NCI-H187 (cell line): ENCODE data around the gene IL20RB.
A peak's percentile ranks its signal among the peaks of the same experiment; 100 is the strongest.
"Not testable (repeated sequence)": the region's sequence is repeated elsewhere in the genome, so short reads cannot be mapped to it uniquely, and the experiment has no call there.

ENCODE experiments used
- DNase-seq, 2 experiments: peaks; one replicate each; lab custom pipeline; 2025; lab: John Stamatoyannopoulos, UW

IL20RB gene

DNA sequence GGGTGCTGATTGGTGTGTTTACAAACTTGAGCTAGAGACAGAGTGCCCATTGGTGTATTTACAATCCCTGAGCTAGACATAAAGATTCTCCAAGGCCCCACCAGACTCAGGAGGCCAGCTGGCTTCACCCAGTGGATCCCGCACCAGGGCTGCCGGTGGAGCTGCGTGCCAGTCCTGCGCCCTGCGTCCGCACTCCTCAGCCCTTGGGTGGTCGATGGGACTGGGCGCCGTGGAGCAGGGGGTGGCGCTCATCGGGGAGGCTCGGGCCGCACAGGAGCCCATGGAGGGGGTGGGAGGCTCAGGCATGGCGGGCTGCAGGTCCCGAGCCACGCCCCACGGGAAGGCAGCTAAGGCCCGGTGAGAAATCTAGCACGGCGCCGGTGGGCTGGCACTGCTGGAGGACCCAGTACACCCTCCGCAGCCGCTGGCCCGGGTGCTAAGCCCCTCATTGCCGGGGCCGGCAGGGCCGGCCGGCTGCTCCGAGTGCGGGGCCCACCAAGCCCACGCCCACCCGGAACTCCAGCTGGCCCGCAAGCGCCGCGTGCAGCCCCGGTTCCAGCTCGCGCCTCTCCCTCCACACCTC, 29.7 kb downstream of the IL20RB start:
- DNase-seq: not testable (repeated sequence)

DNA sequence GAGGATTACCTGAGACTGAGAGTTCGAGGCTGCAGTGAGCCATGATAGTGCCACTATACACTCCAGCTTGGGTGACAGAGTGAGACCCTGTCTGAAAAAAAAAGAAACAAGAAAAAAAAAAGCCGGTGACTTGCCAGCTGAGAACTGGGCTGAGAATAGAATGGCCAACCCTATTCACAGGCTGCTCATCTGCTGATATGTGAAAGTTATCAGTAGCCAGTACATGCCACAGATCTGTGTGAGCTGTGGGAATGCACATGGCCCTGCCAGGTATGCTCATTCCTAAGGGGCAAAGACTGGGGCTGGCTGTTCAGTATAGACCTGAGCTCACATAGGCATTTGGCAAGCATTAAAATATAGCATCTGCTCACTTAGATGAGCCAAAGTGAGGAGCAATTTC, 30.9 kb downstream of the IL20RB start:
- DNase-seq: no peak

DNA sequence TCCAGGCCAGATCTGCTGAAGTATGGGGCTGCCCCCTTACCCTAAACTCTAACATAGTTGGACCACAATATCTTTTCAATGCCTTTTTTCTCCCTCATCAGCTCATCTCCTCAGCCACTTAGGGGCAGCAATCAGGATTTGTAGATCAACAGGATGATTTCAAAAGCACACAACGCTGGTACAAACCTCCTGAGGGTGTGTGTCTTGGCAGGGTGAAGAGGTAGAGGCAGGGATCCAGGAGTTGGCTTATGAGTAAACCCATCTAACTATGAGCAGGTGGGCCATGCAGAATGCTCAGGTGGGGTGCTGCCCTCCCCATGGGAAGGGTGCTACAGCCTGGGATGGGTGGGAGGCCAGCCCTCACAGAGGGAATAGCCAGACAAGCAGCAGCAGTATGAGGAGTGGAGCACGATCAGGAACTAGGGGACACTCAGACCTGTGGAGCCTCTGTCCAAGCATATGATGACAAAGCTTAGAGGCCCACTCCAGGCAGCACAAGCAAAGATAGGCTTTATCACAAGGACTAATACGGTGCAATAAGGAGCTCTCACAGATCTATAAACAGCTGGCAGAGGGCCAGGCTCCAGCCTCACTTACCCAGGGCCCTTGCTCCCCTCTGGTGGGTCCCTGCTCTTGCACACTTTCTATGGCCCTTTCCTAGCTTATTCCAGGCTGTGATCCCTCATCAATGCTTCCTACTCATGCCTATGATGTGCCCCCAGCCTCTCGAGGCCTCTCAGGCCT, 32.2 kb downstream of the IL20RB start:
- no peak for DNase-seq

DNA sequence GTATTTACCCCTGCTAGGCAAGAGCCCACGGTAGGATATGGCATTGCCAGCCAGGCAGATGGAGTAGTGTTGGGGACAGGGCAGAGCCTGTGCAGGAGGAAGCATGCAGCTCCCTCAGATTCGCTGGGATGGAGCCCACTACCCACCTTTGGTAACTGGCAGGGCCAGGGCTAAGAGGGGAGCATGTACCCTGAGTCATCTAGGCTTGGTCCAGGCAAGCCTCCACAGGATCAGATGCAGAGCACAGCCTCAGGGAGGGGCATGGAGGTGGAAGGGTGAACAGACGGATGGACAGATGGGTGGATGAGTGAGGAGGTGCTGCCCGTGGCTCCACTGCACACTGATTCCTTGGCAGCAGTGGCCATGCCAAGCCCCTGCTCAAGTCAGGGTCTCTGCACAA, 33.0 kb downstream of the IL20RB start:
- no peak for DNase-seq

DNA sequence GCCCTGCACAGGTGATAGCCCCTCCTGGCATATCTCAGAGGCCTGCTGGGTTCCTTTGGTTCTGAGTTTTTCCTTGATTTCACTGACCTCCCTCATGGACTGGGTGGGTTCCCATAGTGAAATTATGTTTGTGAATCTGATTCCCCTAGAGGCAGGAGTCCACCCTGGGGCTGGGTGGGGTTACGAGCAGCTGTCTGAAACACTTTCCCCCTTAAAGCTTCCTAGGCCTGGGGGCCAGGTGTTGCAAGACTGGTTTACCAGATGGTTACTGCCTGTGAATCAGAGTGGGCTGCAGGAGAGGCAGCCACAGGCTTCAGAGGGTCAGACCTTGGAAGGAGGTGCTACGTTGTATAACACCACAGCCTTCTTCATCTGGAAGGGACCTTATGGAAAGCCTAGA, 34.3 kb downstream of the IL20RB start:
- DNase-seq: no peak

DNA sequence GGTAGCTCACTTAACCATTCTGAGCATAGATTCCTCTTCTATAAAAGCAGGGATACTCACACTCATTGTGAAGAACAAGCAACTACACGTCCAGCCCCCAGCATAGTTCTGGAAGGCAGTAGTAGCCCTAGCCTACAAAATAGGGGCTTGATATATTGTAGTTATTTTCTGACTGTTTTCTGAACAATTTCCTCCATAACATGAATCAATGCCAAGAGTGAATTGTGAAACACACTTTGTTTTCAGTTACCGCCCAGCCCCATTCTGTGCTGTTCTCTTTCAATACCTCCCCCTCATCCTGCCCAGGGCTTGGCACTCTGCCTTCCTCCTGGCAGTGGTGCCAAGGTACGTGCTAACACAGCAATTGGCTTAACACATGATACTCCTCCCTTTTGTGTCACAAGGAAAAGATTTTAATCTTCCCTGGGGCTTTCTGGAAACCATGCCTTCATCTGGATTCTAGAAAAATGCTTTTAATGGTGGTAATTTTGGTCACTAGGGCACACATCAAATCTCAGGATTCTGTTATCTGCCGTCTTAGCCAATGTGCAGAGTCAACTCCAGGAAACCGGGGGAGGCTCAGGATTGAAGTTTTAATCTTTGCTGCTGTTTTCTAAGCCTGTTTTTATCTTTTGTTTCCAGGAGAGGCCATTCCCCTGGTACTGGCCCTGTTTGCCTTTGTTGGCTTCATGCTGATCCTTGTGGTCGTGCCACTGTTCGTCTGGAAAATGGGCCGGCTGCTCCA, 37.2 kb downstream of the IL20RB start:
- no peak for DNase-seq

DNA sequence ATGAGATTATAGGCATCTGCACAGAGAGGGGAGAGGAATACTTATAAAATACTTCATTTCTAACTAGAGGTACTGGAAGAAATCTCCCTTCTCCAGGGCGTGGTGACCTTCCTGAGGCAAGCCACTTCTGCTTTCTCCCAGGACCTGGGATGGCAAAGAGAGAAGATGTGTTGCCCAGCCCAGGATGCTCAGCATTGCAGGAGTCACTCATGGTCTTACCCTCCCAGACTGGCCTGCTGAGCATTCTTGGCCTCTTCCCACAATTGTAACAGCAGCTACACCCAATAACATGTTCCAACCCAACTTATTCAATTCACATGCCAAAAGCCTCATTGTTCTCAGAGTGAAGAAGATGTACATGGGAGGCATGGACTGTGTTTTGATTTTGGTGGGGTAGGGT, 37.9 kb downstream of the IL20RB start:
- no peak for DNase-seq

DNA sequence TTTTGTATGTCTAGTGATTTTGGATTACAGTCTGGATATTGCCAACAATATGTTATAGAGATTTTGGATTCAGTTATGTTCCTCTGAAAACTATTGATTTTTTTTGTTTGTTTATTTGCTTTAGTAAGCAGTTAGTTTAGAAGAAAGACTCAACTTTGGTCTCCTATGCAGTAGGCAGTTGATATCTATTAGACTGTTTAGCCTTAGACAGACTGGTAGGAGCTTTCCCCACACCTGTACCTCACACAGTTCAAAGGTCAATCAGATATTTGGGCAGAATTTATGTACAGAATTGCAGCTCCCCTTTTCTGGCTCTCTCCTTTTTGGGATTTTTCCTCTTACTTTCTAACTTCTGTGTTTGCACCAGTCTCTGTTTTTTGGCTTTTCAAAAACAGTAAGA, 42.3 kb downstream of the IL20RB start:
- DNase-seq: no peak

DNA sequence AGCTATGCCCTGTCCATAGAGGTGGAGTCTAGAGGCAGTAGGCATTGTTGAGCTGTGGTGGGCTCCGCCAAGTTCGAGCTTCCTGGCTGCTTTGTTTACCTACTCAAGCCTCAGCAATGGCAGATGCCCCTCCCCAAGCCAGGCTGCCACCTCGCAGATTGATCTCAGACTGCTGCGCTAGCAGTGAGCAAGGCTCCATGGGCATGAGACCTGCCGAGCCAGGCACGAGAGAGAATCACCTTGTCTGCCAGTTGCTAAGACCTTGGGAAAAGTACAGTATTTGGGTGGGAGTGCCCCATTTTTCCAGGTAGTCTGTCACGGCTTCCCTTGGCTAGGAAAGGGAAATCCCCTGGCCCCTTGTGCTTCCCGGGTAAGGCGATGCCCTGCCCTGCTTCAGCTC, 49.6 kb downstream of the IL20RB start:
- not testable (repeated sequence) for DNase-seq

DNA sequence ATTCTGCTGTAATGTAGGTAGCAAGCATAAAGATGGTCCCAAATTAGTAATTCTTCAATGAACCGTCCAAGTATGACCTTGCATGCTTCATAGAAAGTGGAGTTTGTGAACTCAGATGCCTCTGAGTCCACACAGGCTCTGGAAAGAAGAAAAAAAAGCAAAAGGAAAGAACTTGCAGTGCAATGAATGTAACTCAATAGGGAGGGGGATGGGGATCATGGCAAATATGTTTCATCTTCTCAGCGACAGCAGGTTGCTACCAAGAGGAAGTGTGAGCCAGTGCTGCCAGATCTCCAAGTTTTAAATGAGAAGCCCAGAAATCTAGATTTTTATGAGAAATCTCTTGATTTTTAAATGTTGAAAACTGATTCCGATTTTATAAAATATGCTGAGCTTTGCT, 50.3 kb downstream of the IL20RB start:
- no peak for DNase-seq

DNA sequence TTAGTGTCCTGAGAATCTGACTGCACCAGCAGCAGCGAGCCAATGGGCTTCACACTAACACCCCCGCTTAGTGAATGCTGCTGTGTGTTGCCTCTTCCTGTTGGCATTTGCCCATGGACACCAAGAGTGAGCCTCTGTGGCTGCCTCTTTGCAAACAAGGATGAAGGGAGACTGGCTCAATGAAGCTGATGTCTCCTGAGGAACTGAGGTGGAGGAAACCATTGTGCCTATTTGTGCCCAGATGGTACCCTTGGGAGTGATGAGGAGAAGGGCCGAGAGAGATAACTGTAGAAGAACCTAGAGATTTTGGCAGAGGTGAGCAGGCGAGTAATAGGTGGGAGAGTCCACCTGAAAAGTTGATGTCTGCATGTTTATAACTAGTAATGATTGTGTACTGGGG, 51.2 kb downstream of the IL20RB start:
- DNase-seq: no peak

DNA sequence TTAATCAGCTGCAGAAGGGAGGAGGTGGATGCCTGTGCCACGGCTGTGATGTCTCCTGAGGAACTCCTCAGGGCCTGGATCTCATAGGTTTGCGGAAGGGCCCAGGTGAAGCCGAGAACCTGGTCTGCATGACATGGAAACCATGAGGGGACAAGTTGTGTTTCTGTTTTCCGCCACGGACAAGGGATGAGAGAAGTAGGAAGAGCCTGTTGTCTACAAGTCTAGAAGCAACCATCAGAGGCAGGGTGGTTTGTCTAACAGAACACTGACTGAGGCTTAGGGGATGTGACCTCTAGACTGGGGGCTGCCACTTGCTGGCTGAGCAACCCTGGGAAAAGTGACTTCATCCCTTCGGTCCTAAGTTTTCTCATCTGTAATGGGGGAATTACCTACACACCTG, 52.4 kb downstream of the IL20RB start:
- DNase-seq: no peak

DNA sequence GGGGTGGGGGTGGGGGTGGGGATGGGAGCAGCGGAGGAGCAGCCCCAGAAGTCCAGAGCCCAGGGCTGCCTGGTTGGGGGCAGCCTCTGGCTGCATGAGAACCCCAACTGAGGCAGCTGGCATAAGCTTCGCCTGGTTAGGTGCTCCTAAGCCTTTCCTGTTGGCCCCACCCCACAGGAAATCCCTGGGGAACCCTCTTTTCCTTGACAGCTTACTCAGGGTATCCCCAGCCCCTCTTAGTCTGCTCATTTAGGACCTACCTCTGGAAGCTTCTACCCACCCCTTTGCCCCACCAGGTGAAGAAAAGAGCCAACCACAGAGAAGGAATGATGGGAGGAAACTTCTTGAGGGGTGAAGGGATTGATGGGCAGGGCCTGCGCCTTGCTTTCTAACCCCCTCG, 53.4 kb downstream of the IL20RB start:
- DNase-seq: no peak

DNA sequence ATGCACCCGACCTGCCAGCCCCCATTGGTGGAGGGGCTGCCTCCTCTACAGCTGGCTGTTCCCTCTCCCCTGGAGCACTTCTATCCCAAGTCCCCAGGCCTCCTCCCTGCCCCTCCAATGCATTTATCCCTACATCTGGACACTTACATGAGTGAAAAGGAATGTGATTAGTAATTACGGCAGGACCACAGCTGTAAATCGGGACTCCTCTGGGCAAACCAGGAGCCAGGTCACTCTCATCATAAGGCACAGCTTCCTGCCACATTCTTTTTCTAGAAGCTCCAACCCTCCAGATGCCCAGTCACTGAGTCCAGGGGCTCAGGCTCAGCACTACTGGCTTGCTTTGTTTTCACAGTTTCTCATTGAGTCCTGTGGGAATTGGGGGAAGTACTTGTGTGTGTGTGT, 54.3 kb downstream of the IL20RB start:
- no peak for DNase-seq

DNA sequence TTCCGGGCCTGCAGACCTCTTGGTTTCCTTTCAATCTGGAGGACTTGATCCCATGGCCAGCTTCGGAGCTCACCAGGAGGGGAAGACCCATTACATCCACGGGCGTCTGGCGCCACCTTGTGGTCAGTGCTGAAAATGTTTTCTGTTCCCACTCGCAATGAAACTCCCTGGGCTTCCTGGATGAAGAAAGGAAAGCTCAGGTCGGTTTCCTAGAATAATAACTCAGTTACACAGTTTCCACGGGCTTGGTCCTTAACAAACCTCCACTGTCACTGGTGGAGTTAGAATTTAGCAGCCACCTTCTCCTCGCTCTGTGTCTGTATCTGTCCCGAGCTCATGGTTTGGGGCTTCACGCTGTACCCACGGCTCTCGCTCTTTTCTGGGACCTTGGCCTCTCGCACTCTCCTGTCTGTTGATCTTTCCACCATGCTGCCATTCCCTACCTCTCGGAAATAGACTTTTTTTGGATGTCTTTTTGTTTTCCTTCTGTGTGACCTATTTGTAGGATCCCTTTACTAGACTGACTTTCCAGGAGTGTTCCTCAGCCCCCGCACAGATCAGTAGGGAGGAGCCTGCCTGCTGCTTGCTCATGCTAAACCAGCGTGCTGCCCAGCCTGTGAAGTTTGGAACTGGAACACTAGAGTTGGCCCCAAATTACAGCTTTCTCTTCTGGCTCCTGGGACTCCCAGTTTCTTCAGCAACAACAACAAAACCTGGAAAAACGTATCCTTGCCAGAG, 56.3 kb downstream of the IL20RB start:
- peak; percentile 49 to 52 for DNase-seq

DNA sequence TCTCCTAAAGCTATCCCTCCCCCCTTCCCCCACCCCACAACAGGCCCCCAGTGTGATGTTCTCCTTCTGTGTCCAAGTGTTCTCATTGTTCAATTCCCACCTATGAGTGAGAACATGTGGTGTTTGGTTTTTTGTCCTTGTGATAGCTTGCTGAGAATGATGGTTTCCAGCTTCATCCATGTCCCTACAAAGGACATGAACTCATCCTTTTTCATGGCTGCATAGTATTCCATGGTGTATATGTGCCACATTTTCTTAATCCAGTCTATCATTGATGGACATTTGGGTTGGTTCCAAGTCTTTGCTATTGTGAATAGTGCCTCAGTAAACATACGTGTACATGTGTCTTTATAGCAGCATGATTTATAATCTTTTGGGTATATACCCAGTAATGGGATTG, 59.5 kb downstream of the IL20RB start:
- DNase-seq: not testable (repeated sequence)

DNA sequence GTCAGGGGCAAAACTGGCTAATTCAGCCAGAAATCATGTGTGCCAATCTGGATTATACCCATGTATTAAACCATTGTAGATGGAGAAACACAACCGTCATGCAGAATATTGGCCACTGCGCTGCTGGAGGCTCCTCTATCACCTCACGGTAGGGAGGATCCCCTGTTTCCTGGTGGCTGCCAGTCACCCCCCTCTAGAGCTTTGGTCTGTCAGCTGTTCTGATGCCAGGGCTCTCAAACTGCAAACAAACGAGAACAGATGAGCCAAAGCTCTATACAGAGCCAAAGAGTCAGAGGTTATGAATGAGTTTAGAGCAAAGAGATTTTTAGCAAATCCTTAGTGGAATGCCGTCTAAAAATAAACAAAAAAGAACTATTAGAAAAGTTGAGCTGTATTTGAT, 62.5 kb downstream of the IL20RB start:
- DNase-seq: no peak

DNA sequence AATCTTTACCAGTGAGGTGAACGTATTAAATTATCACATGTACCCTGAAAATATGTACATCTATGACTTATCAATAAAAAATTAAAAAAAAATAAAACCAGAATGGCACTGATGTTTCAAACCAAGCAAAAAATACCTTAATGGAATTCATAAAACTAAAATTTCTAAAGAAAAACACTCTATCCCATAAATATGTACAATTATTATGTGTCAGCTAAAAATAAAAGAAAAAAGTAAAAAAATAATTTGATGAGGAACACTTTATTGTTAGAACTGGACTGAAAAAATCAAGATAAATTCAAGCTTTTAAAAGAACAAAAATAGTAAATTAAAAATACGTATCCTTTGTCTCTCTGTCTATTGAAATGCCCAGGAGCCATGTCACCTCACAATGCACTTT, 63.1 kb downstream of the IL20RB start:
- no peak for DNase-seq

DNA sequence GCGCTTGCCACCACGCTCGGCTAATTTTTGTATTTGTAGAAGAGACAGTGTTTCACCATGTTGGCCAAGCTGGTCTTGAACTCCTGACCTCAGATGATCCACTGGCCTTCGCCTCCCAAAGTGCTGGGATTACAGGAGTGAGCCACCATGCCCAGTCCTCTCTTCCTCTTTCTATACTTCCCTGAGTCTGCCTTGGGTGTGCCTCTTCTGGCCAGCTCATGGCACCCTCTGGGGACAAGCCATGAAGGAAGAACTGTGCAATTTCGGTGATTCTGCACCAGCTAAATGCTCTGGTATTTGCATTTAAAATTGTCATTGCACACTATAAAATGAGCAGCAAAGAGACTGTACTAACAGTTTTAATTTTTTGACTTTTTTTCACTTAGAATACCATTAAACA, 66.6 kb downstream of the IL20RB start:
- DNase-seq: no peak

DNA sequence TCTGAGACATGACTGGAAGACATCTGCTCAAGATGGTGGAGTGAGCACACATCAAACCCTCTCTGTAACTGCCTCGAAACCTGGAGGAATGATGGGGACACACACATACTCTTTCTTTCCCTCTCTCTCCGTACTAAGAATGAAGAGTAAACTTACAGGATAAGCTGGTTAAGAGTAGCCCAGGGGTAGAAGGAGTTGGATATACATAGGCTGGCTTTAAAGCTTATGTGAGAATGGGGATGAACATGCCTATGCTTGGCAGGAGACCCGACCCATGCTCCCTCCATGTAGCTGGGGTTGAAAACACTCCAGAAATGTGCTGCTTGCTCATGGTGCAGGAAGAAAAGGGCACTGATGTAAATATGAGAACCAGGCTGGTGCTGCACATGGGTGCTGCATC, 68.9 kb downstream of the IL20RB start:
- no peak for DNase-seq

DNA sequence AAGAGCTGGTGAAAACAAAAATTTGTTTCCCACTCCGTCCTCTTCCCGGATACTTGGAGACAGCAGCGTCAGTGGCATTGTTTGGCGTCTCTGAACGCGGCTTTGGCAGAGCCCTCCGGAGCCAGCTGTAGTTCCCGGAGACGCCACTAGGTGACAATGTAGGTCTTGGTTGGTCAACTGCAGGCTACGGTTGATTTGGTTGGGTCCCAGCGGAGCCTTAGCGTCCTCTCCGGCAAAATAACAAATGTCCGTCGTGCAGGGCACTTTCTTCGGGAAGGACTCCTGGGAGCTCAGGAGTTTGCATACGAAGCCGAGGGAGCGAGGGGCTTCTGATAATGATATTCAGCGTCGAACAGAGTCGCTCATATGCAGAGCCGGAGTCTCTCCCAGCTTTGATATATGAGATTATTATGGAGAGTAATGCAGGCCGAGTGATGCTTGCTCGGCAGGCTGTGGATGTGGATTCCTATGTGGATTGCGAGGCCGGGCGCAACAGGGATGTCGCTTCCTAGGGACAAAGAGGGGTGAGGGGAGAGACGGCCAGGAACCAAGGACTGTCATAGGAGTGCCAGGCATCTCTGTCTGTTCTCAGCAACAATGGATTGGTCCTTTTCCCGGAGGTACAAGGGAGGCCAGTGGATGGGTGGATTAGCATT, 74.8 kb downstream of the IL20RB start:
- DNase-seq: peak; percentile 56 to 60

DNA sequence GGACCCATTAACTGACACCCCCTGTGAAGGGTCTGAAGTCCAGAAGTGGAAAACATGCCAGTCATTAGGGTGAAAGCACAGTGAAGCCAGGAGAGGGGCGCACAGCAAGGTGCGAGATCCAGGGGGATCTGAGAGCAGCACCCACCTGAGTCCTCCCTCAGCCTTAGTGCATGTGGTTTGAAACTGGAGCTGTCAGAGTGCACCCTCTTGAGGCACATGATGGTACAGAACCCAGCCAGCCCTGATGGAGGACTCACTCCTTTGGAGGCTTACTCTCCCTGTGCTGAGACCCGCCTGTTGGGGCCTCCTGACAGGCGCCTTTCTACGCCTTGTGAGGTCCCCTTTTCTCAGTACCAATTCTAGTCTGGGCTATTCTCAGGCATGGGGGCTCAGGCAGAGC, 77.8 kb downstream of the IL20RB start:
- DNase-seq: no peak
